ES-I3 (cell line): ENCODE measurements around the gene AGBL1.

ENCODE experiments used
- H3K36me3 ChIP-seq: 2 replicates; pipeline ENCODE4 v1.6.1; 2013; ENCODE audit warnings: mild to moderate bottlenecking, low read length, control low read depth, moderate library complexity; ENCODE audit not compliant: insufficient read depth
- H3K4me1 ChIP-seq: 2 replicates; pipeline ENCODE4 v1.6.1; 2013; ENCODE audit warnings: mild to moderate bottlenecking, control low read depth, low read length; ENCODE audit not compliant: insufficient read depth
- H3K9ac ChIP-seq: 2 replicates; pipeline ENCODE4 v1.6.1; 2013; ENCODE audit warnings: low read depth, mild to moderate bottlenecking, low read length, moderate library complexity
- H3K9me3 ChIP-seq: 2 replicates; pipeline ENCODE4 v1.6.1; 2013; ENCODE audit warnings: mild to moderate bottlenecking, low read length, moderate library complexity; ENCODE audit not compliant: control insufficient read depth, insufficient read depth

Gene AGBL1

DNA sequence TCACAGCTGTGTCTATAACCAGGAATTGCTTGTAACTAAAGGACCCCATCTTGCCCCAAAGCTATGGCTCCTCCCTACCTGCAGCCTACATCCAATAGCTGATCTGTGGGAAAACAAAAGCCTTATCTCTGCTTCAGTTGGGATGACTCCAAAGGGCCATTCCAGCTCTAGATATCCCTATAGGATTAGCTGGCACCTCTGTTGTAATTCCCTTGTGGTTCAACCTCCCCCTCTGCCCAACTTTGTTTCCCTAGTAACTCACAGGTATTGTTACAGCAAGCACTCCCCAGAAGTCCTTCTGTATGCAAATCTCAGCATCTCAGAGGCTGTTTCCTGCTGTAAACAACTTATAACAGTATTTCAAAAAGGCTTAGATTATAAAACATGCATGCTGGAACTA lies 478.6 kb downstream of the AGBL1 start:
- Histone ChIP-seq H3K36me3 (no peaks in the 10 kb centered on the region), H3K4me1 (no peaks in the 10 kb centered on the region), H3K9ac (no peak overlapping the region), H3K9me3 (no peaks in the 10 kb centered on the region)

DNA sequence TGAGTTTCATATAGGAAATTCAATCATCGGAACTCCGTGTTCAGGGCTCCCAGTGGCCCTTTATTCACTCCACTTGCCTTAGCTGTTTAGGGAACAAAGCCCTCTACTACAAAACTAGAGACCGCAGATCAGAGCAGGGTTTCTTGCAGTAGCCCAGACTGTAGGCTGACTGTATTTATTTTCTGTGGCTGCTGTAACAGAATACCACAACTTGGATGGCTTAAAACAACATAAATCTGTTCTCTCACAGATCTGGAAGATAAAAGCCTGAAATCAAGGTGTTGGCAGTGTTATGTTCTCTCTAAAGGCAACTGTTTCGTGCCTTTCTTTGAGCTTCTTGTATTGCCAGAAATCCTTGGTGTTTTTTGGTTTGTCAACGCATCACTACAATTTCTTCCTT lies 479.0 kb downstream of the AGBL1 start:
- H3K9me3 ChIP-seq = no peaks in the 10 kb centered on the region
- no peak overlapping the region for H3K9ac ChIP-seq
- H3K36me3 ChIP-seq = no peaks in the 10 kb centered on the region
- H3K4me1 ChIP-seq = no peaks in the 10 kb centered on the region

DNA sequence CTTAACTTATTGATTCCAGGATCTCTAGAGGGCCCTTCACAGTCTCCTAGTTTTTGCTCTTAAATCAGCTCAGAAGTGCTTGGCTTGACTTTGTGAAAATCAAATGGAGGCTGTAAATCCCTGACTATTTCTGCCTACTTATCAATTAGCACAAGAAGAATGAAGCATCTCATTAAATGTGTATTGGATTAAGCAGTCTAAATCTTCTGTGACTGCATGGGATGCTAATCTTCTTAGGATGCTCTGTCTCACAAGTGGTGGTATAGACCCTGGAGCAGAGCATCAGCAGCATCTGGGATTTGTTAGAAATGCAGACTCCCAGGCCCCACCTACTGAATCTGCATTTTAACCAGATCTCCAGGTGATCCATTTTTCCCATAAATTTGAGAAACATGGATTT lies 488.7 kb downstream of the AGBL1 start:
- H3K4me1 ChIP-seq = peaks cover 9% of the 10 kb centered on the region; the same call in 1 of the 2 replicates
- H3K9me3 ChIP-seq = no peaks in the 10 kb centered on the region
- no peaks in the 10 kb centered on the region for H3K36me3 ChIP-seq
- H3K9ac ChIP-seq = no peak overlapping the region

DNA sequence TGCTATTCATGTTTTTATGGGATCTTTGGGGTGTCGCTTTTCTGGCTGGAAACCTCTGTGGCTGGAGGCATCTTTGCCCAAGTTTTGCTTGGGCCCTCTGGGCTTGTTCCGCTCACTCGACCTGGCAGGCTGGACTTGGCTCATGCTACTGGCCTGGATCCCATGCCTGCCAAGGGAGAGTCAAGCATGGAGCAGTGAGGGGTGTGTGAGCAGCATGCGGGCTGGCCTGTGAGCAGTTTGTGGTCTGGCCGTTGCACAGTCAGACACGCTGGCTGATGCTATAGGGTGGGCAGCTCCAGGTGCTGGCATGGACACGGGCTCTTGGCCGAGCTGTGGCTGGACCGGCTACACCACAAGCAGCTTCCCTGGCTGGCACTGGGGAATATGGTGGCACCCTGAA lies 491.1 kb downstream of the AGBL1 start:
- Histone ChIP-seq H3K4me1 (peaks cover 18% of the 10 kb centered on the region), H3K36me3 (no peaks in the 10 kb centered on the region), H3K9ac (no peak overlapping the region), H3K9me3 (no peaks in the 10 kb centered on the region)

DNA sequence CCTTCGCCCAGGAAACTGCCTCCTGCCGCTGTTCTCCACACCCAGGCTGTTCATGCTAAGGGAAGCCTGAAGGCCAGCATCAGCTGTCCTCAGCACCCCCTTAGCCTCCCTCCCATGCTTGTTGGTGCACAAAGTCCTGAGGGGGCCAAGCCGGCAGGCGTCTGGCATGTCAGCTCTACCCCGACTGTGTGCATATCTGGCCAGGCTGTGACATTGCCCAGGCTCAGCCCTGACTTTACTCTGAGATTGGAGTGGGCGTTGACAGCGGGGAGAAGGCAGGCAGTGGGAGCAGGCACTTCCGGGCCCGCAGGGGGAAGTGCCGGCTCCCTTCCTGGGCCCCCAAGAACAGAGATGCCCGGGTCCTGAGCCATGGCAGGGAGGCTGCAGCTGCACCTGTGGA lies 492.2 kb downstream of the AGBL1 start:
- Histone ChIP-seq H3K4me1 (peaks cover 18% of the 10 kb centered on the region), H3K9ac (no peak overlapping the region), H3K36me3 (no peaks in the 10 kb centered on the region), H3K9me3 (no peaks in the 10 kb centered on the region; the same call in 1 of the 2 replicates)

DNA sequence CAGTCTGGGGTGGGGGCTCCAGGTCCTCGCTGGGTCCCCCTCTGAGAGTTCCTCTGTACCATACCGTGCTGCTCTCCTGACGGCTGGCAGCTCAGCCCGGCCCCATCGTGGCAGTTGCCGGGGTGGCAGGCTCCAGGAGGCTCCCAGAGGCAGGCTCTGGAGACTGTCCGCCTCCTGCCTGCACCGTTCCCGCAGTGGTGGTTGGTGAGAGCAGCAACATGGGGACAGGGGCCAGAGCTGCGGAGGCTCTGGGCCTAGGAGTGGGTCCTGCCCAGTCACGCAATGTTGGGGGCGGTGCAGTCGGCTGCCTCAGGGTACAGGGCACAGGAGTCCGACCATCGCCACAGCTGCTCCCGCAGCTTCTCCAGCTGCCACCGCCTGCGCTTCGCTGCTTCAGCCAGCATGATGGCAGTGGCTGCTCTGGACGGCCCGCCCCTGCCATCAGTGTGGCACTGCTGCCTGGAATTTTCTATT lies 492.7 kb downstream of the AGBL1 start:
- Histone ChIP-seq H3K9ac (no peak overlapping the region), H3K36me3 (no peaks in the 10 kb centered on the region; the same call in 1 of the 2 replicates), H3K4me1 (peaks cover 18% of the 10 kb centered on the region), H3K9me3 (no peaks in the 10 kb centered on the region; the same call in 1 of the 2 replicates)

DNA sequence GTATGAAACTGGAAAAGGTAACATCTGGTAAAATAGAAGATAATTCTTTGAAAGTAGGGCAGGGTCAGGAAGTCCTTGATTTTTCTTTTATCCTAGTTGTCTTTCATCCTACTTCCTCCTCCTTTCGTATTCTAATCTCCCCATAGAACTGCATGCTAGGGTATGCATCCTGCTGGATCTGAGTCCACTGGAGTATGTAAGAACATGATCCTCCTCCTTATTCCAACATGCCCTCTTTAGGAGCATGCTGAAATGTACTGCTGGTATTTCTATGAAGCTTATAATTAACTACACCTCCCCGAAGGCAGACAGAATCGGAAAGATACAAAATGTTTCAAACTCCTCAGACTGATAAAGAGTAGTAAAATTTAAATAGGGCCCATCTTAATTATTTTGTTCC lies 493.8 kb downstream of the AGBL1 start:
- H3K9ac ChIP-seq = no peak overlapping the region
- no peaks in the 10 kb centered on the region; the same call in 1 of the 2 replicates for H3K36me3 ChIP-seq
- no peaks in the 10 kb centered on the region; the same call in 1 of the 2 replicates for H3K9me3 ChIP-seq
- H3K4me1 ChIP-seq = peaks cover 18% of the 10 kb centered on the region

DNA sequence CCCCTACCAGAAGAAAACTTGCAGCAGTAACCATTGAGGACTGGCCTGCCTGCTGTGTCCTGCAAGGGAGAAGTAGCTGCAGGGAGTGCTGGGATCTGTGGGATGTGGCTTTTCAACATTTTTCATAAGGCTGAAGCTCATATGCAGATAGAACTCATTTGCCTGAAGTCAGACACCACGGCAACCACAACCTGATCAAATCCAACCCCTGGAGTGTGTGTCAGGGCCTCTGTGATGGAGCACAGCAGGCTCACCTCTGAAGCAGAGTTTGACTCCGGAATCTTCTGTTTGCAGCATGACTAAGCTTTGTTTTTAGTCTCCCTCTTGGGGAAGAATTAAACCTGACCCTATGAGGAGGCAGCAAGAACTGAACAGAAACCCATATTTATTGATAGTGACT lies 508.7 kb downstream of the AGBL1 start:
- no peak overlapping the region for H3K9ac ChIP-seq
- H3K36me3 ChIP-seq = no peaks in the 10 kb centered on the region
- no peaks in the 10 kb centered on the region; the same call in 1 of the 2 replicates for H3K4me1 ChIP-seq
- H3K9me3 ChIP-seq = peaks cover 3% of the 10 kb centered on the region

DNA sequence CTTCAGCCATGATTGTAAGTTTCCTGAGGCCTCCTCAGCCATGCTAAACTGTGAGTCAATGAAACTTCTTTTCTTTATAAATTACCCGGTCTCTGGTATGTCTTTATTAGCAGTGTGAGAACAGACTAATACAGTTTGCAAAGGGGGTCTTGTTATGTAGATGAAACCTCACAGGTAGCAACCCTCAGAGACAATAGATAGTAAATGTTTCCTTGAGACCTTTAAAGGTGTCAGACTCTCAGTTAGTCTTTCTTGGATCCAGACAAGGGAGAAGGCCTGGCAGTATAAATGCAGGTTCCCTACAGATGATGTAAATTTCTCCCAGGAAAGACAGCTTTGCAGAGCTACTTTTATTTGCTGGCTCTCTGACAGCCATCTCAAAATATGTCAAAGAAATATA lies 510.8 kb downstream of the AGBL1 start:
- H3K36me3 ChIP-seq = no peaks in the 10 kb centered on the region
- H3K9ac ChIP-seq = no peak overlapping the region
- no peaks in the 10 kb centered on the region; the same call in 1 of the 2 replicates for H3K4me1 ChIP-seq
- H3K9me3 ChIP-seq = peaks cover 4% of the 10 kb centered on the region

DNA sequence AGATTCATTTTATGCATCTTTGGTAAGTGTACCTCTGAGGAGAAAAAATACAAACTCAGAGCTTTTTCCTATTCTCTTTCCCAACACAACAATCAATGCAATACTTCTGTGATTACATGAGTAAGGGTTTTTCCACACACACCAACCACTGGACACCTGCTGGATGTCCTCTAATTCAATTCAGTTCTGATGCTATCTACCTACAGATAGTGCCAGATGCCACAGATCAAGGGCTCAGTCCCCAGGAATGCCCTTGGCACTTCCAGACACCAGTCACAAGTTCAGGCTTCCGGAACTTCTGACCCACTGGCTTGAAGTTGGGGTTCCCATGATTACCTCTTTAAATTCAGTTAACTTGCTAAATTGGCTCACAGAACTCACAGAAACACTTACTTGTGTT lies 511.5 kb downstream of the AGBL1 start:
- no peaks in the 10 kb centered on the region; the same call in 1 of the 2 replicates for H3K4me1 ChIP-seq
- H3K36me3 ChIP-seq = no peaks in the 10 kb centered on the region
- H3K9ac ChIP-seq = no peak overlapping the region
- H3K9me3 ChIP-seq = peaks cover 8% of the 10 kb centered on the region

DNA sequence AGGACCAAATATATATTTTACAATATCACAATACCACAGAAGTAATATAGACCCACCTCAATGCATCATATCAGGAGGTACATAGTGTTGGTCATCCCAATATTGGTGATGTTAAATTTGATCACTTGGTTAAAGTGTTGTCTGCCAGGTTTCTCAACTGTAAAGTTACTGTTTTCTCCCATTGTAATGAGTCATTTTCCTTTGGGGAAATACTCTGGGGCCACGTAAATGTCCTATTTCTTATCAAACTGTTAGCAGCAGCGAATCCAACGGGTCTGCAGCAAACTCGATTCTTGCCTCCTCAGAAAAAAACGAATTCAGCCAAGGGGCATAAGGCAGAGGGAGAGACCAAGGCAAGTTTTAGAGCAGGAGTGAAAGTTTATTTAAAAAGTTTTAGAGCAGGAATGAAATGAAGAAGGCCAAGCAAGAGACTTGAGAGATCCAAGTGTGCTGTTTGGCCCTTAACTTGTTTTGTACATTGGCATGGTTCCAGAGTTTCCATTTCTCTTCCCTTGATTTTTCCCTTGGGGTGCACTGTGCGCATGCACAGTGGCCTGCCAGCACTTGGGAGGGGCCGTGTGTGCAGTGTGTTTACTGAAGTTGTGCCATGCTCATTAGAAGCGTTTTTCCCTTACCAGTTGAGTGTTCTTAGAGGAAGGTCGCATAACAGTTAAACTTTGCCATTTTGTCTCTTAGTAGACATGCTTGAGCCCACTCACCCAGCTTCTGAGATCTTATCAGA lies 512.5 kb downstream of the AGBL1 start:
- no peaks in the 10 kb centered on the region for H3K36me3 ChIP-seq
- H3K4me1 ChIP-seq = no peaks in the 10 kb centered on the region; the same call in 1 of the 2 replicates
- peaks cover 8% of the 10 kb centered on the region for H3K9me3 ChIP-seq
- H3K9ac ChIP-seq = no peak overlapping the region

DNA sequence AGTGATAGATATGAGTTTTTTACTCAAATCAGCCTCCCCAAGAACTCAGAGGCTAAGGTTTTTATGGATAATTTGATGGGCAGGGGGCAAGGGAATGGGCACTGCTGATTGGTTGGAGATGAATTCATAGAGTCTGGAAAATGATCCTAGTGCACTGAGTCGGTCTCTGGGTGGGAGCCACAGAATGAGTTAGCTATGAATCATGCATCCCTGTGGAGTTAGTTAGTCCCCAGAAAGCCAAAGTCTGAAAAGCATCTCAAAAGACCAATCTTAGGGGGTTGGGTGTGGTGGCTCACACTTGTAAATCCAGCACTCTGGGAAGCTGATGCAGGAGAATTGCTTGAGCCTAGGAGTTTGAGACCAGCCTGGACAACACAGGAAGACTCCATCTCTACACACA lies 516.1 kb downstream of the AGBL1 start:
- Histone ChIP-seq H3K36me3 (no peaks in the 10 kb centered on the region), H3K9me3 (peaks cover 8% of the 10 kb centered on the region), H3K9ac (no peak overlapping the region), H3K4me1 (no peaks in the 10 kb centered on the region; the same call in 1 of the 2 replicates)

DNA sequence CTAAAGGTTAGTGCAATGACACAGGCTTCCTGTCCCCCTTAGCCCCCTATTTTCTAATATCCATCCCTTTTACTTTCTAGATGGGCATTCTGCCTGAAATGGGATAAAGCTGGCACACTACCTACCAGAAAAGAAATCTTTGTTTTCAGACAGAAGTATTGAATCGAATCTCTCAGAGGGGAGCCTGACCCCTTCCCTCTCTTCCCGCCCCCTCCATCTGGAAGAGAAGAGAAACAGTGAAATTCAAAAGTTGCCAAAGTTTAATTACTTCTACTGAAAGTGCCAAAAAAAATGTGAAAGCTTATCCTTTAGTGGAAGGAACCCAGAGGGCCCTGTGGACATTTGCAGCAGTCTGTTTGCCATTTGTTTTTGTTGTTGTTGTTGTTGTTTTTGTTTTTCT lies 523.8 kb downstream of the AGBL1 start:
- Histone ChIP-seq H3K4me1 (no peaks in the 10 kb centered on the region), H3K9me3 (no peaks in the 10 kb centered on the region), H3K9ac (no peak overlapping the region), H3K36me3 (no peaks in the 10 kb centered on the region)

DNA sequence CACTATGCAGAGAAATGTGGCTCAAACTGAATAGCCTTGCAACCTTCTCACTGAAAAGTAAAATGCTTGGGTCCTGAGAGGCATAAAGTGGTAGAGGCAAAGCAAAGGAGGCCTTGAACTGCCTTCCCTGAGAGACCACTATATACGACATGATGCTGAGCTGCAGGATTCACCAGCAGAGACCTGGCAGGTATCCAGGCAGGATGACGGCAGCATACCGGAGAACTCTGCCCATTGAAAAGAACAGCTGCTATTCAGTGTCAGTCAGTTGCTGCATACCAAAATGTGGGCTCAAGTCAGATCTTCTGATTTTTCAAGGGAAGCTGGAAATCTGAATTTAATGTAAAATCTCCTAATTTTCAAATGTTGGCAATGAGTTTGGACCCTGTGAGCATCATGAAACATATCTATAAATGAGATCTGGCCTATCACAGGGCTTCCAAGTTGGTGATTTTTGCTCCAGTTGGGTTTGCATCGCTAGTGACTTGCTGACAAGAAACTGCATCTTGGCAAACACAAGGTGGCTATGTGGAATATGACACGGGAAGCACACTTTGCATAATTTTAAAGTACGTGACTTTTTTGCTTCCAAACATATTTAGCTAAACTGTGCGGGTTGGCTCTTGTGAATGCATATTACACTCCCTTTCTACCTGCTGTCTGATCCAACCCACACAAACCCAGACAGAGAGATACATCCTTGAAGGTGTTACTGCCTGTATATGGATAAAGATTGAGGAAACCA lies 529.0 kb downstream of the AGBL1 start:
- peaks cover 8% of the 10 kb centered on the region; the same call in 1 of the 2 replicates for H3K4me1 ChIP-seq
- no peaks in the 10 kb centered on the region for H3K9me3 ChIP-seq
- H3K9ac ChIP-seq = no peak overlapping the region
- no peaks in the 10 kb centered on the region for H3K36me3 ChIP-seq

DNA sequence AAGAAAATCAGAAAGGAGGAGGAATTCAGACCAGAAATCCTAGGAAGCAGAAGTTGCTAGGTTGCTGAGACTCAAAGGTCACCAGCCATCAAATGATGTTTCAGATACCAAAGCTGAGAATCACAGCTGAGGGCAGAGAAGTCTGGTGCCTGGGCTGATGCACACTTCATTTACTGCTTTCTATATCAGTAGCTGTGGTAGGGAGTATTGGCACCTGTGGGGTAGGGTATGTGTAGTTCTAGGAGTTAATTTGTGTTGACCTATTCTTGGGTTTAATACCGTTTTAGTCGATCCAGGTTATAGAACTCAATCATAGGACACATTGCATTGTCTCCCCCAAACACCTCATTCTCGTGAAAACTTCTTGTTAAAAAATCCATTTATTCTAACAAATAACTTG lies 529.6 kb downstream of the AGBL1 start:
- no peaks in the 10 kb centered on the region; the same call in 1 of the 2 replicates for H3K9me3 ChIP-seq
- H3K4me1 ChIP-seq = peaks cover 8% of the 10 kb centered on the region; the same call in 1 of the 2 replicates
- H3K9ac ChIP-seq = no peak overlapping the region
- H3K36me3 ChIP-seq = no peaks in the 10 kb centered on the region
